ENCODE results near the gene PZP. TPM values are rescaled to one million over a fixed set of nuclear protein-coding genes. Genes with fewer than 3 reads are reported as not detected.
A peak's percentile ranks its signal among the peaks of the same experiment; 100 is the strongest.

PZP gene
- total and polyA plus RNA-seq, 3 experiments from 2014 or later, result 0.28 TPM; not detected in 2

GRCh38 chr12:9112076-9112853 lies 95.9 kb downstream of the PZP start:
- H3K27ac ChIP-seq (ENCODE audit: low read depth, low read length), result no peak overlapping the region
- Mint-ChIP-seq H3K27ac (peak overlapping the region in 2 of 8 donors; percentile 29 to 44), H3K4me3 (no peak overlapping the region), H3K9me3 (no peaks in the 10 kb centered on the region), H3K36me3 (peaks cover 7 to 36% (median 10%) of the 10 kb centered on the region in 3 donors), H3K4me1 (peaks cover 34 to 46% (median 43%) of the 10 kb centered on the region in 3 donors), H3K27me3 (no peaks in the 10 kb centered on the region)
- ChIA-PET CTCF (interaction anchor here (1.1 kb wide), 1 partner anchor 15 kb away, joined by 3 read pairs; no protein-coding TSS in a partner anchor), POLR2A (no interaction called here)
- H3K9me3 ChIP-seq (ENCODE audit: low read length), result no peaks in the 10 kb centered on the region
- no peaks in the 10 kb centered on the region for H3K27me3 ChIP-seq (ENCODE audit: insufficient read depth, low read length, poor library complexity, severe bottlenecking)
- peaks cover 7% of the 10 kb centered on the region for H3K4me1 ChIP-seq (ENCODE audit: insufficient read depth, low read length)
- H3K36me3 ChIP-seq (ENCODE audit: insufficient read depth, low read length), result no peaks in the 10 kb centered on the region
- no peak for DNase-seq
- no peak overlapping the region for H3K4me3 ChIP-seq (ENCODE audit: low read length)

- ChIA-PET POLR2A (no interaction called here), CTCF (interaction anchor here (1.1 kb wide), 1 partner anchor 15 kb away, joined by 3 read pairs; no protein-coding TSS in a partner anchor)
- peaks cover 8 to 35% (median 10%) of the 10 kb centered on the region in 3 donors for H3K36me3 Mint-ChIP-seq
- Histone ChIP-seq H3K36me3 (ENCODE audit: insufficient read depth, low read length) (no peaks in the 10 kb centered on the region), H3K27me3 (ENCODE audit: insufficient read depth, low read length, poor library complexity, severe bottlenecking) (no peaks in the 10 kb centered on the region), H3K4me3 (ENCODE audit: low read length) (no peak overlapping the region), H3K4me1 (ENCODE audit: insufficient read depth, low read length) (peaks cover 7% of the 10 kb centered on the region), H3K9me3 (ENCODE audit: low read length) (no peaks in the 10 kb centered on the region), H3K27ac (ENCODE audit: low read depth, low read length) (no peak overlapping the region)
- H3K27ac Mint-ChIP-seq, result peak overlapping the region in 4 of 8 donors; percentile 3 to 48 (median 24)
- H3K4me1 Mint-ChIP-seq, result peaks cover 28 to 41% (median 40%) of the 10 kb centered on the region in 3 donors
- H3K4me3 Mint-ChIP-seq, result no peak overlapping the region
- DNase-seq, result no peak
- no peaks in the 10 kb centered on the region for H3K9me3 Mint-ChIP-seq
- H3K27me3 Mint-ChIP-seq, result no peaks in the 10 kb centered on the region
Measured at GRCh38 chr12:9111525-9111924, 96.7 kb downstream of the PZP start.

- H3K4me1 Mint-ChIP-seq, result peaks cover 18 to 27% (median 25%) of the 10 kb centered on the region in 3 donors
- no peaks in the 10 kb centered on the region for H3K9me3 Mint-ChIP-seq
- POLR2A ChIA-PET, result no interaction called here
- no peak overlapping the region for H3K4me3 Mint-ChIP-seq
- no peaks in the 10 kb centered on the region for H3K27me3 Mint-ChIP-seq
- H3K36me3 Mint-ChIP-seq, result peaks cover 8 to 32% (median 10%) of the 10 kb centered on the region in 3 donors
- CTCF ChIA-PET, result interaction anchor here (1.5 kb wide), 1 partner anchor 13 kb away, joined by 4 read pairs; no protein-coding TSS in a partner anchor
- H3K27me3 ChIP-seq (ENCODE audit: insufficient read depth, low read length, poor library complexity, severe bottlenecking), result no peaks in the 10 kb centered on the region
- no peaks in the 10 kb centered on the region for H3K36me3 ChIP-seq (ENCODE audit: insufficient read depth, low read length)
- H3K27ac Mint-ChIP-seq, result peak overlapping the region in 4 of 8 donors; percentile 23 to 54 (median 34)
- H3K4me3 ChIP-seq (ENCODE audit: low read length), result no peak overlapping the region
- DNase-seq, result no peak
- no peaks in the 10 kb centered on the region for H3K9me3 ChIP-seq (ENCODE audit: low read length)
- H3K27ac ChIP-seq (ENCODE audit: low read depth, low read length), result no peak overlapping the region
- H3K4me1 ChIP-seq (ENCODE audit: insufficient read depth, low read length), result no peaks in the 10 kb centered on the region
Measured at GRCh38 chr12:9109737-9110491, 98.3 kb downstream of the PZP start.

GRCh38 chr12:9109213-9109522 lies 99.0 kb downstream of the PZP start:
- Histone ChIP-seq H3K27me3 (ENCODE audit: insufficient read depth, low read length, poor library complexity, severe bottlenecking) (no peaks in the 10 kb centered on the region), H3K27ac (ENCODE audit: low read depth, low read length) (no peak overlapping the region), H3K36me3 (ENCODE audit: insufficient read depth, low read length) (no peaks in the 10 kb centered on the region), H3K9me3 (ENCODE audit: low read length) (no peaks in the 10 kb centered on the region), H3K4me3 (ENCODE audit: low read length) (no peak overlapping the region), H3K4me1 (ENCODE audit: insufficient read depth, low read length) (no peaks in the 10 kb centered on the region)
- H3K4me1 Mint-ChIP-seq, result peaks cover 19 to 27% (median 24%) of the 10 kb centered on the region in 3 donors
- H3K27me3 Mint-ChIP-seq, result no peaks in the 10 kb centered on the region
- H3K9me3 Mint-ChIP-seq, result no peaks in the 10 kb centered on the region
- peaks cover 8 to 32% (median 10%) of the 10 kb centered on the region in 3 donors for H3K36me3 Mint-ChIP-seq
- CTCF ChIA-PET, result interaction anchor here (1.5 kb wide), 1 partner anchor 12 kb away, joined by 4 read pairs; no protein-coding TSS in a partner anchor
- POLR2A ChIA-PET, result no interaction called here
- DNase-seq, result no peak
- H3K27ac Mint-ChIP-seq, result peak overlapping the region in 1 of 8 donors; percentile 30
- no peak overlapping the region for H3K4me3 Mint-ChIP-seq

DNA sequence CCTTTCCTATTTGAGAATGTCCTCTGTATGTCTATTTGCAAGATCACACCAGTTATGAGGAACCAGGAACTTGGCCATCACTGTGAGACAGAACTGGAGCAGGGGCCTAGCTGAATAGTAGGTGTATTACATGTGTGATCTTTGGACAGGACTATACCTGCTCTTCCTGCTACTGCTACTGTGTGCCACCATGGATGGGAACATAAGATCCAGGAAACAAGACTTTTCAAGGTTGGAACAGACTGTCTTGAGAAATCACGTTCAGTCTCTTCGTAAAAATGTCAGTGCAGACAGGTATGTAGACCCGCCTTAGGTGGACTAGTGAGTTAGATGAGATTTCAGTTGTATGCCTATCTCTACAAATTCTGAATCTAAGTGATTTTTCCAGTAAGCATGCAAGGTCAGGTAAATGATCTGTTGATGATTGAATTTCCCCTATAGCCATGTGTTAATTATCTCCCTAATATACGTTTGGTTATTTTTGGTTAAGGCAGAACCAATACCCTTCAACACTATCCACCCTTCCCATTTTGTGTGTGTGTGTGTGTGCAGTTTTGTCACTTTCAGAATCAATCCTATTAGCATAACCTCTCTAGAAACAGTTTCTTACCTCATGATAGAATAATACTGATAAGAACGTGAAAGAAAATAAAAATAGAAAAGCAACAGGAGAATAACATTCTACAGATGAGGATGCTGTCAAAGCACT lies 99.5 kb downstream of the PZP start:
- Histone ChIP-seq H3K4me3 (ENCODE audit: low read length) (no peak overlapping the region), H3K4me1 (ENCODE audit: insufficient read depth, low read length) (no peaks in the 10 kb centered on the region), H3K27ac (ENCODE audit: low read depth, low read length) (no peak overlapping the region), H3K9me3 (ENCODE audit: low read length) (no peaks in the 10 kb centered on the region), H3K27me3 (ENCODE audit: insufficient read depth, low read length, poor library complexity, severe bottlenecking) (no peaks in the 10 kb centered on the region), H3K36me3 (ENCODE audit: insufficient read depth, low read length) (no peaks in the 10 kb centered on the region)
- Mint-ChIP-seq H3K9me3 (no peaks in the 10 kb centered on the region), H3K27me3 (no peaks in the 10 kb centered on the region), H3K4me1 (peaks cover 19 to 27% (median 24%) of the 10 kb centered on the region in 3 donors), H3K36me3 (peaks cover 8 to 33% (median 10%) of the 10 kb centered on the region in 3 donors), H3K4me3 (no peak overlapping the region), H3K27ac (peak overlapping the region in 3 of 8 donors; percentile 30 to 54 (median 42))
- no peak for DNase-seq
- ChIA-PET POLR2A (no interaction called here), CTCF (no interaction called here)

- Histone ChIP-seq H3K36me3 (ENCODE audit: insufficient read depth, low read length) (no peaks in the 10 kb centered on the region), H3K4me1 (ENCODE audit: insufficient read depth, low read length) (no peaks in the 10 kb centered on the region), H3K27ac (ENCODE audit: low read depth, low read length) (no peak overlapping the region), H3K27me3 (ENCODE audit: insufficient read depth, low read length, poor library complexity, severe bottlenecking) (no peaks in the 10 kb centered on the region), H3K4me3 (ENCODE audit: low read length) (no peak overlapping the region), H3K9me3 (ENCODE audit: low read length) (no peaks in the 10 kb centered on the region)
- no peaks in the 10 kb centered on the region for H3K27me3 Mint-ChIP-seq
- peaks cover 18 to 23% (median 22%) of the 10 kb centered on the region in 3 donors for H3K4me1 Mint-ChIP-seq
- DNase-seq, result no peak
- CTCF ChIA-PET, result no interaction called here
- POLR2A ChIA-PET, result no interaction called here
- H3K27ac Mint-ChIP-seq, result no peak overlapping the region
- peaks cover 4 to 32% (median 7%) of the 10 kb centered on the region in 3 donors for H3K36me3 Mint-ChIP-seq
- H3K9me3 Mint-ChIP-seq, result no peaks in the 10 kb centered on the region
- peak overlapping the region in 1 of 7 donors; percentile 16 for H3K4me3 Mint-ChIP-seq
Measured at GRCh38 chr12:9107542-9107873, 100.7 kb downstream of the PZP start.

- Mint-ChIP-seq H3K4me1 (peaks cover 18 to 26% (median 19%) of the 10 kb centered on the region in 3 donors), H3K4me3 (peak overlapping the region in 2 of 7 donors; percentile 3 to 16), H3K36me3 (peaks cover 4 to 32% (median 7%) of the 10 kb centered on the region in 3 donors), H3K9me3 (no peaks in the 10 kb centered on the region), H3K27ac (peak overlapping the region in 3 of 8 donors; percentile 27 to 79 (median 33)), H3K27me3 (no peaks in the 10 kb centered on the region)
- Histone ChIP-seq H3K4me3 (ENCODE audit: low read length) (no peak overlapping the region), H3K4me1 (ENCODE audit: insufficient read depth, low read length) (no peaks in the 10 kb centered on the region), H3K9me3 (ENCODE audit: low read length) (no peaks in the 10 kb centered on the region), H3K27ac (ENCODE audit: low read depth, low read length) (no peak overlapping the region), H3K27me3 (ENCODE audit: insufficient read depth, low read length, poor library complexity, severe bottlenecking) (no peaks in the 10 kb centered on the region), H3K36me3 (ENCODE audit: insufficient read depth, low read length) (no peaks in the 10 kb centered on the region)
- no peak for DNase-seq
- CTCF ChIA-PET, result no interaction called here
- POLR2A ChIA-PET, result no interaction called here
Measured at GRCh38 chr12:9106610-9107541, 101.3 kb downstream of the PZP start.

Measured in CD8-positive, alpha-beta memory T cell (primary cell).